ENCODE data around the gene NFE2L3.

DNA sequence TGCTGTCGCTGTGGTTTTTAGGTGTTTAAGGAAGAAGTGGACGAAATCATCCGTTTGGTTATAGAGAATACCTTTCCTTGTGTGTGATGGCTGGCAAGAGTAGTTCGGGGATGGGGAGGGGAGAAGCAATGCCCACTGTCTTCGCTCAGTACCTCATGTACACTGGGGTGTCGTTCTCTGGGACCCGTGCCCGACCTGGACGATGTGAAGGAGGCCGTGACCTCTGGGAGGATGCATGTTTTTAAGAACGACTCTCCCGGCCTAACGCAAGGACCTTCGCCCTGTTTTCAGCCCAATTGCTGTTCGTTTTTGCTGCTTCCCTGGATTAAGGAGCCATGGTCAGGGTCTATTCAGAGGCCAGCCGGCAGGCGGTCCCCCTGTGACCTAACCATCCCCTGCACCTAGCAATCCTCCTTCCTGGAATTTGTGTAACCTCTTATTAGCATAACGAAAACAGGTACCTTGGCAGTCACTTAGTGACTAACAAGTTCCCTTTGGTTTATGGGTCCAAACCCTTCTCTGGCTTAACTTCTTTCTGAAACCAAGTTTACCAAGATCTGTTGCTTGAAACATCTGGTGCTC, 1.3 kb downstream of the NFE2L3 start:
- TF ChIP-seq, protein P1, sequence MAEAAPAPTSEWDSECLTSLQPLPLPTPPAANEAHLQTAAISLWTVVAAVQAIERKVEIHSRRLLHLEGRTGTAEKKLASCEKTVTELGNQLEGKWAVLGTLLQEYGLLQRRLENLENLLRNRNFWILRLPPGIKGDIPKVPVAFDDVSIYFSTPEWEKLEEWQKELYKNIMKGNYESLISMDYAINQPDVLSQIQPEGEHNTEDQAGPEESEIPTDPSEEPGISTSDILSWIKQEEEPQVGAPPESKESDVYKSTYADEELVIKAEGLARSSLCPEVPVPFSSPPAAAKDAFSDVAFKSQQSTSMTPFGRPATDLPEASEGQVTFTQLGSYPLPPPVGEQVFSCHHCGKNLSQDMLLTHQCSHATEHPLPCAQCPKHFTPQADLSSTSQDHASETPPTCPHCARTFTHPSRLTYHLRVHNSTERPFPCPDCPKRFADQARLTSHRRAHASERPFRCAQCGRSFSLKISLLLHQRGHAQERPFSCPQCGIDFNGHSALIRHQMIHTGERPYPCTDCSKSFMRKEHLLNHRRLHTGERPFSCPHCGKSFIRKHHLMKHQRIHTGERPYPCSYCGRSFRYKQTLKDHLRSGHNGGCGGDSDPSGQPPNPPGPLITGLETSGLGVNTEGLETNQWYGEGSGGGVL (CRISPR knock-in tag; IDR thresholded peaks at IDR 0.05), result no peak
- TF ChIP-seq, protein P2, sequence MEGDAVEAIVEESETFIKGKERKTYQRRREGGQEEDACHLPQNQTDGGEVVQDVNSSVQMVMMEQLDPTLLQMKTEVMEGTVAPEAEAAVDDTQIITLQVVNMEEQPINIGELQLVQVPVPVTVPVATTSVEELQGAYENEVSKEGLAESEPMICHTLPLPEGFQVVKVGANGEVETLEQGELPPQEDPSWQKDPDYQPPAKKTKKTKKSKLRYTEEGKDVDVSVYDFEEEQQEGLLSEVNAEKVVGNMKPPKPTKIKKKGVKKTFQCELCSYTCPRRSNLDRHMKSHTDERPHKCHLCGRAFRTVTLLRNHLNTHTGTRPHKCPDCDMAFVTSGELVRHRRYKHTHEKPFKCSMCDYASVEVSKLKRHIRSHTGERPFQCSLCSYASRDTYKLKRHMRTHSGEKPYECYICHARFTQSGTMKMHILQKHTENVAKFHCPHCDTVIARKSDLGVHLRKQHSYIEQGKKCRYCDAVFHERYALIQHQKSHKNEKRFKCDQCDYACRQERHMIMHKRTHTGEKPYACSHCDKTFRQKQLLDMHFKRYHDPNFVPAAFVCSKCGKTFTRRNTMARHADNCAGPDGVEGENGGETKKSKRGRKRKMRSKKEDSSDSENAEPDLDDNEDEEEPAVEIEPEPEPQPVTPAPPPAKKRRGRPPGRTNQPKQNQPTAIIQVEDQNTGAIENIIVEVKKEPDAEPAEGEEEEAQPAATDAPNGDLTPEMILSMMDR (IDR thresholded peaks at IDR 0.05 in 2 of 3, conservative IDR thresholded peaks at IDR 0.05 in 1 of 3; ENCODE audit: insufficient read depth in 2 of 3, low read depth in 1 of 3, low read length in 3 of 3), result no peak
- TF ChIP-seq KLF6 (CRISPR knock-in tag; IDR thresholded peaks at IDR 0.05; ENCODE audit: borderline replicate concordance) (no peak), EZH2 (IDR thresholded peaks at IDR 0.05; ENCODE audit: borderline replicate concordance, low read depth, low read length) (no peak), ZNF644 (tag; IDR thresholded peaks at IDR 0.05; ENCODE audit: low read depth) (no peak), SMAD1 (IDR thresholded peaks at IDR 0.05; ENCODE audit: low read depth, low read length, partially characterized antibody) (no peak), BACH1 (tag; IDR thresholded peaks at IDR 0.05) (no peak), FIP1L1 (IDR thresholded peaks at IDR 0.05; ENCODE audit: low read depth, low read length, poor library complexity, severe bottlenecking) (no peak), CBX2 (IDR thresholded peaks at IDR 0.05; ENCODE audit: insufficient read depth, low read length, poor library complexity, severe bottlenecking) (no peak), SPI1 (IDR thresholded peaks at IDR 0.05; ENCODE audit: borderline replicate concordance, low read depth, low read length) (no peak), SAFB2 (IDR thresholded peaks at IDR 0.05; ENCODE audit: borderline replicate concordance, low read depth, low read length, severe bottlenecking) (no peak)
- TF ChIP-seq, protein P3, sequence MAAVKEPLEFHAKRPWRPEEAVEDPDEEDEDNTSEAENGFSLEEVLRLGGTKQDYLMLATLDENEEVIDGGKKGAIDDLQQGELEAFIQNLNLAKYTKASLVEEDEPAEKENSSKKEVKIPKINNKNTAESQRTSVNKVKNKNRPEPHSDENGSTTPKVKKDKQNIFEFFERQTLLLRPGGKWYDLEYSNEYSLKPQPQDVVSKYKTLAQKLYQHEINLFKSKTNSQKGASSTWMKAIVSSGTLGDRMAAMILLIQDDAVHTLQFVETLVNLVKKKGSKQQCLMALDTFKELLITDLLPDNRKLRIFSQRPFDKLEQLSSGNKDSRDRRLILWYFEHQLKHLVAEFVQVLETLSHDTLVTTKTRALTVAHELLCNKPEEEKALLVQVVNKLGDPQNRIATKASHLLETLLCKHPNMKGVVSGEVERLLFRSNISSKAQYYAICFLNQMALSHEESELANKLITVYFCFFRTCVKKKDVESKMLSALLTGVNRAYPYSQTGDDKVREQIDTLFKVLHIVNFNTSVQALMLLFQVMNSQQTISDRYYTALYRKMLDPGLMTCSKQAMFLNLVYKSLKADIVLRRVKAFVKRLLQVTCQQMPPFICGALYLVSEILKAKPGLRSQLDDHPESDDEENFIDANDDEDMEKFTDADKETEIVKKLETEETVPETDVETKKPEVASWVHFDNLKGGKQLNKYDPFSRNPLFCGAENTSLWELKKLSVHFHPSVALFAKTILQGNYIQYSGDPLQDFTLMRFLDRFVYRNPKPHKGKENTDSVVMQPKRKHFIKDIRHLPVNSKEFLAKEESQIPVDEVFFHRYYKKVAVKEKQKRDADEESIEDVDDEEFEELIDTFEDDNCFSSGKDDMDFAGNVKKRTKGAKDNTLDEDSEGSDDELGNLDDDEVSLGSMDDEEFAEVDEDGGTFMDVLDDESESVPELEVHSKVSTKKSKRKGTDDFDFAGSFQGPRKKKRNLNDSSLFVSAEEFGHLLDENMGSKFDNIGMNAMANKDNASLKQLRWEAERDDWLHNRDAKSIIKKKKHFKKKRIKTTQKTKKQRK (IDR thresholded peaks at IDR 0.05; ENCODE audit: borderline replicate concordance, low read depth, low read length), result no peak
